ENCODE data around the gene SLC17A5.

GRCh38 chr6:73604020-73604419 lies 49.8 kb downstream of the SLC17A5 start:
- TF ChIP-seq CTCF (IDR thresholded peaks at IDR 0.05) (no peak), POLR2A (IDR thresholded peaks at IDR 0.05) (no peak)
